Thoracic aorta (tissue), 2 donors: ENCODE data around the gene SMARCA4. TPM values are rescaled to one million over a fixed set of nuclear protein-coding genes. Genes with fewer than 3 reads are reported as not detected.
A peak's percentile ranks its signal among the peaks of the same experiment; 100 is the strongest.
"Not testable (repeated sequence)": the region's sequence is repeated elsewhere in the genome, so short reads cannot be mapped to it uniquely, and the experiment has no call there.

Experiments
- ATAC-seq: fragments of 150-250 bp; one replicate; pipeline ENCODE4 v1.8.0; 2017; ENCODE audit warnings: low read depth; ENCODE audit not compliant: insufficient number of reproducible peaks, low FRiP score
- DNase-seq: peaks from one replicate; pipeline ENCODE4 v3.0.0-alpha.2; 2020; ENCODE audit warnings: low spot score
- H3K27ac ChIP-seq, 2 donors: fragments of 200-600 bp; sonication (generic); 1 replicate in 1 of 2; 2 replicates in 1 of 2; pipeline ENCODE4 v1.5.1; 2016; ENCODE audit warnings: mild to moderate bottlenecking in 2 of 2, moderate library complexity in 2 of 2
- H3K27me3 ChIP-seq: fragments of 200-600 bp; sonication (generic); replicated peaks from 2 replicates; pipeline ENCODE4 v1.6.0; 2016; ENCODE audit warnings: mild to moderate bottlenecking; ENCODE audit not compliant: insufficient read depth
- H3K36me3 ChIP-seq: fragments of 200-600 bp; sonication (generic); one replicate; pipeline ENCODE4 v1.5.1; 2016
- H3K4me1 ChIP-seq, 2 donors: fragments of 200-600 bp; sonication (generic); 1 replicate in 1 of 2; 2 replicates in 1 of 2; pipeline versions ENCODE4 v1.5.1 to v1.6.0; 2016; ENCODE audit warnings: low read depth in 2 of 2, mild to moderate bottlenecking in 1 of 2; ENCODE audit not compliant: control insufficient read depth in 1 of 2
- H3K4me3 ChIP-seq: fragments of 200-600 bp; sonication (generic); 2 replicates; pipeline ENCODE4 v1.5.1; 2016; ENCODE audit warnings: mild to moderate bottlenecking
- H3K9me3 ChIP-seq: fragments of 200-600 bp; sonication (generic); 2 replicates; pipeline ENCODE4 v1.5.1; 2016
- CTCF ChIP-seq: fragments of 200-600 bp; sonication (generic); IDR thresholded peaks from one replicate; pipeline ENCODE4 v1.5.1; 2019; ENCODE audit warnings: antibody characterized with exemption
- total RNA-seq, 2 donors: library from RNA; depleted of rRNA; stranded (reverse); fragments of >200 nt; gene quantifications; one replicate each; pipeline versions ENCODE4 v1.1.0 to v1.2.3, GENCODE V29; 2016

The SMARCA4 gene
- total RNA-seq, 2 donors from 2014 or later: 63.8 to 85.9 TPM

GRCh38 chr19:10935371-10936059 is 25.3 kb upstream of the SMARCA4 start:
- Histone ChIP-seq H3K27me3 (no peaks in the 10 kb centered on the region), H3K4me3 (no peak overlapping the region), H3K27ac (no peak overlapping the region), H3K36me3 (peaks cover 3% of the 10 kb centered on the region), H3K9me3 (no peaks in the 10 kb centered on the region), H3K4me1 (peaks cover 0 to 7% of the 10 kb centered on the region in 2 donors)
- no peak for ATAC-seq
- DNase-seq: no peak
- no peak for TF ChIP-seq CTCF

GRCh38 chr19:10936661-10937084 is 24.2 kb upstream of the SMARCA4 start:
- H3K36me3 ChIP-seq: peaks cover 3% of the 10 kb centered on the region
- no peaks in the 10 kb centered on the region for H3K9me3 ChIP-seq
- ATAC-seq: peak; percentile 56
- peak overlapping the region in 1 of 2 donors; percentile 45 for H3K27ac ChIP-seq
- peaks cover 0 to 3% of the 10 kb centered on the region in 2 donors for H3K4me1 ChIP-seq
- peak overlapping the region; percentile 58 for H3K4me3 ChIP-seq
- H3K27me3 ChIP-seq: no peaks in the 10 kb centered on the region
- DNase-seq: no peak
- peak; percentile 48 for TF ChIP-seq CTCF

DNA sequence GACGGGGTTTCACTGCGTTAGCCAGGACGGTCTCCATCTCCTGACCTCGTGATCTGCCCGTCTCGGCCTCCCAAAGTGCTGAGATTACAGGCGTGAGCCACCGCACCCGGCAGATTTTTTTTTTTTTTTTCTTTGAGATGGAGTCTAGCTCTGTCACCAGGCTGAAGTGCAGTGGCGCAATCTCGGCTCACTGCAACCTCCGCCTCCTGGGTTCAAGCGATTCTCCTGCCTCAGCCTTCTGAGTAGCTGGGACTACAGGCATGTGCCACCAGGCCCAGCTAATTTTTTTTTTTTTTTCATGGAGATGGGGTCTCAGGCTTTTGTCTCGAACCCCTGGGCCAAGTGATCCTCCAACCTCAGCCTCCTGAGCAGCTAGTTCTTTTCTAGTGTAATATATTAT is 19.2 kb upstream of the SMARCA4 start:
- not testable (repeated sequence) for ATAC-seq, DNase-seq, H3K4me3 ChIP-seq, H3K27ac ChIP-seq, H3K4me1 ChIP-seq, H3K9me3 ChIP-seq, H3K27me3 ChIP-seq, H3K36me3 ChIP-seq

DNA sequence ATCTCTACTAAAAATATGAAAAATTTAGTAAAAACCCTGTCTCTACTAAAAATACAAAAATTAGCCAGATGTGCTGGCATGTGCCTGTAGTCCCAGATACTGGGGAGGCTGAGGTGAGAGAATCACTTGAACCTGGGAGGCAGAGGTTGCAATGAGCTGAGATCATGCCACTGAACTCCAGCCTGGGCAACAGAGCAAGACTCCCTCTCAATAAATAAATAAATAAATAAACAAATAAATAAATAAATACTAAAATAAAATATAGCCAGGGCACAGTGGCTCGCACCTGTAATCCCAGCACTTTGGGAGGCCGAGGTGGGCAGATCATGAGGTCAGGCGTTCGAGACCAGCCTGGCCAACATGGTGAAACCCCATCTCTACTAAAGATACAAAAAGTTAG is 17.4 kb upstream of the SMARCA4 start:
- ATAC-seq, H3K4me3 ChIP-seq, H3K27me3 ChIP-seq: not testable (repeated sequence)

GRCh38 chr19:10945264-10945663 is 15.6 kb upstream of the SMARCA4 start:
- TF ChIP-seq CTCF: no peak
- ATAC-seq (no peak), DNase-seq (no peak)
- no peaks in the 10 kb centered on the region for H3K36me3 ChIP-seq
- no peaks in the 10 kb centered on the region for H3K9me3 ChIP-seq
- H3K4me3 ChIP-seq: no peak overlapping the region
- H3K27ac ChIP-seq: no peak overlapping the region
- H3K27me3 ChIP-seq: no peaks in the 10 kb centered on the region
- peaks cover 0 to 5% of the 10 kb centered on the region in 2 donors for H3K4me1 ChIP-seq

More for the DNA sequence above, 17.4 kb upstream of the SMARCA4 start:
- not testable (repeated sequence) for H3K36me3 ChIP-seq, H3K4me1 ChIP-seq, H3K27ac ChIP-seq, H3K9me3 ChIP-seq, DNase-seq

DNA sequence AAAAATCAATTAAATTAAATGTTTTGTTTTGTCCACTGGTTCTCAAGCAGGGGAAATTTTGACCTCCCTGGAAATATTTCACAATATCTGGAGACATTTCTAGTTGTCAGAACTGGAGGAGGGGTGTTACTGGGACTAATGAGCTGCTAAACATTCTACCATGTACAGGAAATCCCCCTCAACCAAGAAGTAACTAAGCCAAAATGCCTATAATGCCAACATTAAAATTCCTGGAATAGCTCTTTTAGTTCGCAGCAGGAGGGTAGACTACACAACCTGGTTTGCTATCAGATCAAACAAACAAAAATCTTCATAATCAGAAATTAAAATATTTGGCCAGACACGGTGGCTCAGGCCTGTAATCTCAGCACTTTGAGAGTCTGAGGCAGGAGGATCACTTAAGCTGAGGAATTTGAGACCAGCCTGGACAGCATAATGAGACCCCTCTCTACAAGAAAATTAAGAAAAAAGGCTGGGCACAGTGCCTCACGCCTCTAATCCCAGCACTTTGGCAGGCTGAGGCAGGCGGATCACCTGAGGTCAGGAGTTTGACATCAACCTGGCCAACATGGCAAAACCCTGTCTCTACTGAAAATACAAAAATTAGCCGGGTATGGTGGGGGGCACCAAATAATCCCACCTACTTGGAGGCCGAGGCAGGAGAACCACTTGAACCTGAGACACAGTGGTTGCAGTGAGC is 13.7 kb upstream of the SMARCA4 start:
- H3K9me3 ChIP-seq: no peaks in the 10 kb centered on the region
- no peaks in the 10 kb centered on the region for H3K36me3 ChIP-seq
- DNase-seq: no peak
- ATAC-seq: no peak
- H3K27me3 ChIP-seq: no peaks in the 10 kb centered on the region
- TF ChIP-seq CTCF: no peak
- peak overlapping the region; percentile 64 to 77 for H3K27ac ChIP-seq
- no peak overlapping the region for H3K4me3 ChIP-seq
- H3K4me1 ChIP-seq: peaks cover 0 to 5% of the 10 kb centered on the region in 2 donors
